Caki2 (cell line): ENCODE results near the gene GALNT12. TPM values are rescaled to one million over a fixed set of nuclear protein-coding genes. Genes with fewer than 3 reads are reported as not detected.

Source experiments
- total RNA-seq: library from RNA; depleted of rRNA; stranded (reverse); fragments of >200 nt; shearing (Covaris generic); gene quantifications from 2 replicates; pipeline ENCODE4 v1.2.3, GENCODE V29; 2014; ENCODE audit warnings: low replicate concordance; rRNA removed

GALNT12 gene
- total RNA-seq, 1 experiment from 2014 or later: 75.9 TPM

Other genes with a start within 250 kb of the GALNT12 start
- 0.09 and 0.61 TPM in 2 replicates for gene GABBR2, start 98.7 kb upstream of the GALNT12 start, total RNA-seq
- gene ANKS6, start 11.1 kb upstream of the GALNT12 start, total RNA-seq: 60.9 and 106 TPM in 2 replicates
- not detected in 2 replicates for gene COL15A1, start 136.2 kb downstream of the GALNT12 start, total RNA-seq